ENCODE measurements around the gene GAPT. TPM values are rescaled to one million over a fixed set of nuclear protein-coding genes. Genes with fewer than 3 reads are reported as not detected.

Gene GAPT
- total RNA-seq, 2 experiments from 2014 or later: 11.2 to 15.1 TPM

- Histone ChIP-seq H3K4me2 (ENCODE audit: low read length) (no peak within 1 kb of the TSS; the same call in 1 of the 2 replicates), H3K36me3 (ENCODE audit: insufficient read depth, low read length) (no peaks in the 10 kb centered on the region), H3K79me2 (ENCODE audit: insufficient read depth, low read depth, low read length) (no peaks in the 10 kb centered on the region), H3K9me2 (ENCODE audit: insufficient read depth, low read length) (no peaks in the 10 kb centered on the region), H3K4me3 (ENCODE audit: low read depth, low read length, poor library complexity, severe bottlenecking) (no peak within 1 kb of the TSS), H4K20me1 (ENCODE audit: insufficient read depth, low read length) (no peaks in the 10 kb centered on the region), H3K4me1 (ENCODE audit: insufficient read depth, low read length, poor library complexity, severe bottlenecking) (no peaks in the 10 kb centered on the region), H2AFZ (ENCODE audit: low read length) (no peak within 1 kb of the TSS), H3K27ac (ENCODE audit: low read depth, low read length, poor library complexity, severe bottlenecking) (no peak within 1 kb of the TSS), H3K9me3 (ENCODE audit: low read length) (no peaks in the 10 kb centered on the region)
- ChIA-PET CTCF (ENCODE audit: unreplicated experiment) (no interaction called here), POLR2A (no interaction called here)
- TF ChIP-seq EZH2phosphoT487 (IDR thresholded peaks at IDR 0.05; ENCODE audit: borderline replicate concordance, low read depth, low read length) (no peak), CTCF (conservative IDR thresholded peaks at IDR 0.05; ENCODE audit: low read length) (no peak)
- no TSS peak for BruUV-seq (replicated peaks)
- DNase-seq (ENCODE audit: low spot score): no peak
- intact Hi-C loops (cut with micrococcal nuclease; ENCODE audit: unreplicated experiment): loop anchor here (2.0 to 10.0 kb wide), 2 partner anchors 809 to 965 kb away; no protein-coding TSS in a partner anchor
Measured at GRCh38 chr5:58460002-58460731, 31.1 kb upstream of the GAPT start, which contains the start of gene PLK2. Gene PLK2, minus strand, starts transcription at chr5:58460086. Its CDS starts 127 bp downstream, at chr5:58459959.

DNA sequence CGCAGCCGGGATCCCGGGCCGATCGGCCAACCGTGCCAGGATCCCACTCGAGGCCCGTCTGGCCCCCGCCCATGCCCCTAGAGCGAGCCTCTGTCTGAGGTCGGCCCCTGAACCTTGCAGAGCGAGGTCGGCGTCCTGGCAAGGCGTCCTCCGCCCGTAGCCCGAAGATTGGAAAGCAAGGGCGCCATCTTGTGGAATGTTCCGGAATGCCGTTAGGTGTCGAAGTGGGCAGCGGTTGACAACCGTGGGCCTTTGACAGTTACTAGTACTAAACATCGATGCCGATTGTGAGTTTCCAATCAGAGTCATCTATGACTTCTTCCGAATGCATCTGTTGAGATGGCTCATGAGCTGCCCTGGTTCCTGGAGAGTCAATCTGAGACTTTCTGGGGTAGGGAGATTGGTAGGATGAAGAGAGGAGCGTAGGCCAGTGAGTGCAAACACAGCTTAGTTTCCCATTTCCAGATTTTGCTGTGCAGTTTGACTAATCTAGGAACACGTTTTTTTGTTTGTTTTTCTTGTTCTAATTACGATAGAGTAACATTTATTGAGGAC, 30.4 kb upstream of the GAPT start:
- no peaks in the 10 kb centered on the region for H3K9me3 ChIP-seq (ENCODE audit: low read length)
- H3K36me3 ChIP-seq (ENCODE audit: insufficient read depth, low read length): no peaks in the 10 kb centered on the region
- H2AFZ ChIP-seq (ENCODE audit: low read length): no peak overlapping the region
- intact Hi-C loops (cut with micrococcal nuclease; ENCODE audit: unreplicated experiment): loop anchor here (2.0 to 10.0 kb wide), 2 partner anchors 810 to 966 kb away; no protein-coding TSS in a partner anchor
- no peak overlapping the region; the same call in 1 of the 2 replicates for H3K4me2 ChIP-seq (ENCODE audit: low read length)
- H3K4me3 ChIP-seq (ENCODE audit: low read depth, low read length, poor library complexity, severe bottlenecking): no peak overlapping the region
- CTCF ChIA-PET (ENCODE audit: unreplicated experiment): interaction anchor here (1.6 kb wide), 1 partner anchor 1163 kb away, joined by 3 read pairs; no protein-coding TSS in a partner anchor
- no peaks in the 10 kb centered on the region for H3K79me2 ChIP-seq (ENCODE audit: insufficient read depth, low read depth, low read length)
- peak; percentile 14 for DNase-seq (ENCODE audit: low spot score)
- BruUV-seq (replicated peaks): no TSS peak
- no peaks in the 10 kb centered on the region for H4K20me1 ChIP-seq (ENCODE audit: insufficient read depth, low read length)
- TF ChIP-seq CTCF (conservative IDR thresholded peaks at IDR 0.05; ENCODE audit: low read length): peak; percentile 78
- TF ChIP-seq EZH2phosphoT487 (IDR thresholded peaks at IDR 0.05; ENCODE audit: borderline replicate concordance, low read depth, low read length): no peak
- no peaks in the 10 kb centered on the region for H3K9me2 ChIP-seq (ENCODE audit: insufficient read depth, low read length)
- H3K27ac ChIP-seq (ENCODE audit: low read depth, low read length, poor library complexity, severe bottlenecking): no peak overlapping the region
- no peaks in the 10 kb centered on the region for H3K4me1 ChIP-seq (ENCODE audit: insufficient read depth, low read length, poor library complexity, severe bottlenecking)
- POLR2A ChIA-PET: no interaction called here
